Left renal pelvis (tissue), 4 donors: Measurements from ENCODE around the gene ZNF550. TPM values are rescaled to one million over a fixed set of nuclear protein-coding genes. Genes with fewer than 3 reads are reported as not detected.

Experiments used
- DNase-seq, 4 donors: peaks; one replicate each; pipeline ENCODE4 v3.0.0-alpha.2; 2013; ENCODE audit warnings: low read depth in 4 of 4, low spot score in 3 of 4
- polyA plus RNA-seq, 4 donors: library from polyadenylated mRNA; unstranded; fragments of 120-200 nt; gene quantifications; one replicate each; pipeline ENCODE4 v1.2.1, GENCODE V29; 2013; ENCODE audit not compliant: insufficient read length in 4 of 4

The ZNF550 gene
- polyA plus RNA-seq, result 10 to 100 TPM; 15.1 to 22.7 (median 21.1) TPM

DNA sequence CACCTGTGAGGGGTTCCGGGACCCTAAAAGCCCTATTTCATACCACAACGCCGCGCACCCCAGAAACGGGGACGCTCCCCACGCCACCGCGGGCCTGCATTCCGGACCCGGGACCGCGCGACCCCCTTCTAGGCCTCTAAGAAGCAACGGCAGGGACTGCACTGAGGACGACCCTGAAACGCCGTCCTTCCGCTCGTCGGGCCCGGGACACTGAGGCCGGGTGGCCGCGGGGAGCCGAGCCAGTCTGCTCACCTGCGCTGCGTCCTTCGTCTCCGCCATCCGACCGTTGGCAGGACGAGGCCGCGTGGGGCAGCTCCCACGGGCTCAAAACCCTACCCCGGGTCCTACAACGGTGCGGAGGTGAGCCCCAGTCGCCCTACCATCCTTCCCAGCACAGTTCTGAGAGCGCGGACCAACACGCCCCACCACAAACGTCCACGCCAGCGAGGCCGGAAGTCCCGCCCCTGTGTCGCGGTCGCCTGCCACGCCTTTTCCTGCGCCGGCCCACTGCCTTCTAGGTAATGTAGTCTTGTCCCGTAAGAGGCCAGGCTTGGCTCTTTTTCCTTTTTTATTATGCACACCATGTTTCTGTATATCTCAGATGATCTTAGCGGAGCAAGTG is at the start of gene ZNF550:
ZNF550 (minus strand) TSS at position 460 of the 622 bp plus-strand sequence; CDS start at position 279, 181 bp downstream.
- peak; percentile 68 to 81 (median 79) for DNase-seq

GRCh38 chr19:57606931-57607330 is 47.3 kb upstream of the ZNF550 start:
- no peak for DNase-seq

DNA sequence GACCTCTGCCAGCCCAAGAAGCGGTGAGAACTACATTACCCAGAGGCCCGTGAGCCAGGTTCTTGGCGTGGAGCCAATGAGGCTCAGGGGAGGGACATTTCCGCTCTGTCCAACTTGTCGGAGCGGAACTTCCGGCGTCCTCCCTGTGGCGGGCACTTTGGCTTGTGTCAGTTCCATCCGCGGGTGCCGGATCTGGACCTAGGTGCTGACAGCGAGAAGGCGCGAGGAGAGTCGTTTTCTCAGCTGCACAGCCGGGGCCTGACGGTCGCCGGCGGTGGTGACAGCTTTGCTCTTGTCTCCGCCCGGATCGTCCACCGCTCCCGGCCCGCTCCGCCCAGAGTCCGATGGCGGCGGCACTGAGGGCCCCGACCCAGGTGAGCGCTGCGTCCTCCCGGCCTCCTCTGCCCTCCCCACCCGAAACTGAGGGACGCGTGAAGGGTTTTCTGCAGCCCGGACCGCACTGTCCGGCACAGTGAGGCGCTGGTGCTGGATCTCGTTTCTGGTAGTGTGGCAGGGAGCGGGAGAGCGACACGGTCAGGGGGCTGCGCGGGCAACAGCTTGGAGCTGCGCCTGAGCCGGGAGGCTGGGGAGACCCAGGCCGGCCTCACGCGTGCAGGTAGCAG is 40.2 kb upstream of the ZNF550 start, which contains the start of gene ZNF530:
ZNF530 (plus strand) TSS at position 125 of the 623 bp plus-strand sequence. CDS start 4,461 bp downstream, outside the sequence.
- DNase-seq, result peak; percentile 83 to 94 (median 86)

- no peak for DNase-seq
These were observed 39.7 kb upstream of the ZNF550 start for GRCh38 chr19:57599377-57599760.

- no peak for DNase-seq
These were observed 27.9 kb upstream of the ZNF550 start for GRCh38 chr19:57587529-57587928.

GRCh38 chr19:57583521-57584416 is 24.1 kb upstream of the ZNF550 start, which contains the start of gene ZIK1:
Gene ZIK1 (plus strand): TSS chr19:57584145. CDS start chr19:57584357, 212 bp downstream.
- DNase-seq, result peak; percentile 89 to 96 (median 91)

DNA sequence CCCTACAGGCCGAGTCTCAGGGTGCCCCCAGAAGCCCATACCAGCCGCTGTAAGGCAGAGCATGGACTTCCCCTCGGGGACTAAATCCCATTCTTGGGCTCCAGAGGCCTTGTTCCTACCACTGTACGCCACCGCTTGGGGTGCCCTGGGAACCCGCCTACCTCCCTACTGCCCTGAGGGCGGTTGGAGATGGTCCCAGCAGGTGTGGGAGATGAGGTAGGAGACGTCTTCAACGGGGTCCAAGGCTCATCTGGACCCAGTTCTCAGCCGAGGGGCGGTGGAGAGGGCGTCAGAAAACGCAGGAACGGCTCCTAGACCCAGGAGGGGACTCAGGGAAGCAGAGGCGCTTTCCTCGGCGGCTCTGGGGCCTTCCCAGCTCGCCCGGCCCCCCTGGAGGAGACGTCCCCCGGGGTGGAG is 23.4 kb upstream of the ZNF550 start:
- no peak for DNase-seq

DNA sequence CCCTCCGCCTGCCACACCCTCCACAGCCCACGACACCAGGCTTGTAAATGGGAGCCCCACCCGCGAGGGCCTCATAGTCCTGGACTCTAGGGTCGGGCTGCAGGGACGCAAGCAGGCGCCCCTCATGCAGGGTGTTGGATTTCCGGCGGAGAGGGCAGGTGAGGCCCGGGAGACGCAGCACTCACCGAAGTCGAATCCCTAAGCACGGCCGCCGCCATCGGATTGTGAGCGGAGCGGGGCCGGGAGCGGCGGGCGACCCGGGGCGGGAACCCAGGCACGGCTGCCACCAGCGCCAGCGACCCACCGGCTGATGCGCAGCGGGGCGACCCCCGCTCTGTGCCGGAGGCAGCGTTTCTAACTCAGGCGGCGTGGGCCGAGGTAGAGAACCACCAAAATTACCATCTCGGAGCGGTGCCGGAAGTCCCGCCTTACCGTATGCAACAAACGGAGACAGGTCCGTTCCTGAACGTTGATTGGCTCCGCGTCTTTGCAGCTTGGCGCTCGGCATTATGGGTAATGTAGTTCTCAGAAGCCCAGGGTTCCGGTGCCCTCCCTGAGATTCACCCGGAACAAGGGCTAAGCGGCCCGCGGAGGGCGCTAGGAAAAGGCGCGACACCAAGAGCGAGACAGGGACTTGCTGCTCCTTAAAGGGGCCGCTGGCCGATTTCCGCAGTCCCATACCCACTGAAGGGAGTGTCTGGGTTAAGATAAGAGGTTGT is 19.0 kb upstream of the ZNF550 start, which contains the start of gene ZNF416:
ZNF416 (minus strand) TSS at position 425 of the 719 bp plus-strand sequence; CDS start at position 218, 207 bp downstream.
- DNase-seq, result peak; percentile 96 to 99 (median 98)

DNA sequence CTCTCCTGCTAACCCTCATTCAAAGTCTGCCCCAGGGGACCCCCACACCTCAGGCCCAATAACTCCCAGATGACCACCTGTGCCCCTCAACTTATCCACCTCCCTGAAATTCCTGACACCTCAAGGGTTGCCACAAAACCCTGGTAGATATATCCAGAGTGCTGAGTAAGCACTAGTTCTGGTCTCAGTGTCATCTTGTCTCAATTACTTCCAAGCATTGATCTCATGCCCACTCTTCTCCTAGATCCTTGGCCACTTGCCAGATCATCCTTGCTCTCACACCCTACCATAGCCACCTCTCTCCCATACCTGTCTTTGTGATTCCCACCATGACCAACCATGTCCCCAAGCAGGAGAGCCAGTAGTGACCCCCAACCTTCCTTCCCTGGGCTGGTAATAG is 17.0 kb upstream of the ZNF550 start:
- no peak for DNase-seq

- DNase-seq, result no peak
These were observed 12.8 kb upstream of the ZNF550 start for GRCh38 chr19:57572415-57572947.

- DNase-seq, result no peak
These were observed 11.0 kb upstream of the ZNF550 start for GRCh38 chr19:57570707-57571106.

- DNase-seq, result no peak
These were observed 7.0 kb upstream of the ZNF550 start for GRCh38 chr19:57566396-57567265.

- DNase-seq, result no peak
These were observed 3.9 kb upstream of the ZNF550 start for GRCh38 chr19:57563547-57563946.

- DNase-seq, result no peak
These were observed 407 bp upstream of the ZNF550 start for GRCh38 chr19:57560049-57560491.

DNA sequence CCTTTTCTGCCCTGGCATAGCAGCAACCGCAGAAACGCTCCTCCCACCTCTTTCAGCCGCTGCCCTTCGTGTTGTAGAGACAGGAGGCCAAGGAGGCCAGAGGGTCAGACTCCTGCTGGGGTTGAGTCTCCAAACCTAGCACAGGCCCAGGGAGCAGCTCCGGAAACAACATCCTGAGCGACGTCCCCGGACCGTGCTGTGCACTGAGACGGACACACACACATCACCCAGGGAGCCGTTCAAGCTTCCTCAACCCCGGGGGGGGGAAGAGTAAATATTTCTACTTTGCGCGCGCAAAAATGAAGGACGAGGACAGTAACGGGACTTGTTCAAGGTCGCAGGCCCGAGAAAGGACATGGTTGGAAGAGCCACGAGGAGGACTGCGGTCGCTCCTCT is 657 bp downstream of the ZNF550 start:
- no peak for DNase-seq

DNA sequence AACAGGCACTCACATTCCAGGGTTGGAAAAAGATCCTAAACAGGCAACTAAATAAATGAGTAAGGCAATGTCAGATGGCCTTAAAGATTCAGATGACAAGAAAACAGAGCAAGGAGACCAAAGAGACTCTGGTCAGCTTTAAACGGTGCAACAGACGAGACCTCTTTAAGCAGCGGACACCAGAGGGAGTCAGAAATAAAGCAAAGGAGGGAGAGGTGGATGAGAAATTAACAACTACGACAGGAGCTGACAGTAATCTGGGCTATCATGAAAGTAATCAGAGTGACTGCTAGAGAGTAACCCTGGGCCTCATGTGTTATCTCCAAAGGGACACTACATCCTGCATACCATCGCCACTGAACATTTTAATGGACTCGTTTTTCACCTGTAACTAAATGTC is 1.1 kb downstream of the ZNF550 start:
- no peak for DNase-seq

GRCh38 chr19:57557659-57558058 is 2.0 kb downstream of the ZNF550 start:
- no peak for DNase-seq

- DNase-seq, result no peak
These were observed 7.2 kb downstream of the ZNF550 start for GRCh38 chr19:57552432-57552831.

DNA sequence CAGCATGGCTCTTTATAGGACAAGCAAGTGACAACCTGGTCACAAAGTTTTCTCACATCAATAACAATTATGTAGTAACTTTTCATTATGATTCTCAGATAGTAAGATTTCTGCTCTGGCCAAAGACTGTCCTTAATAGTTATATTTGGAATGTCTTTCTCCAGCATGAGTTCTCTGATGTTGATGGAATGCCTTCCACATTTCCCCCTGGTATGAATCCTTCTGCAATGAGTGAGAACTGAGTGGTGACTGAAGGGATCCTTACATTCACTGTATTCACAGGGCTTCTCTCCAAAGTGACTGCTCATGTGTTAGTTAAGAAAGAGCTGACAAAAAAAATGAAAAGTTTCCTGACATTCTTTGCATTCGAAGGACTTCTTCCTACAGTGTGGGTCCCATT is 13.2 kb downstream of the ZNF550 start:
- DNase-seq, result no peak
